Measurements from ENCODE around the gene GPR155. TPM values are rescaled to one million over a fixed set of nuclear protein-coding genes. Genes with fewer than 3 reads are reported as not detected.
"Not testable (repeated sequence)": the region's sequence is repeated elsewhere in the genome, so short reads cannot be mapped to it uniquely, and the experiment has no call there.

Gene GPR155
- total RNA-seq, 1 experiment from 2014 or later, result 2.1 TPM

GRCh38 chr2:174490051-174490450 is 3.2 kb upstream of the GPR155 start:
- Histone ChIP-seq H3K4me1 (ENCODE audit: control insufficient read depth, insufficient read depth, low read length) (no peaks in the 10 kb centered on the region), H3K27ac (ENCODE audit: low read length) (no peak overlapping the region), H3K4me3 (ENCODE audit: low read depth in 2 of 2, low read length in 2 of 2) (no peak overlapping the region), H3K36me3 (ENCODE audit: control insufficient read depth, insufficient read depth, low read length) (no peaks in the 10 kb centered on the region), H3K9me3 (ENCODE audit: control insufficient read depth, insufficient read depth, low read depth, low read length) (no peaks in the 10 kb centered on the region), H3K27me3 (ENCODE audit: control insufficient read depth, insufficient read depth, low read length) (no peaks in the 10 kb centered on the region)
- intact Hi-C loops (cut with micrococcal nuclease; ENCODE audit: unreplicated experiment), result no loop called here
- no TSS peak for BruUV-seq (replicated peaks)
- TF ChIP-seq TCF7L2 (IDR thresholded peaks at IDR 0.05; ENCODE audit: low read depth, low read length) (no peak), POLR2AphosphoS5 (IDR thresholded peaks at IDR 0.05; ENCODE audit: low read depth, low read length) (no peak), CTCF (IDR thresholded peaks at IDR 0.05) (no peak), REST (IDR thresholded peaks at IDR 0.05; ENCODE audit: insufficient read depth in 1 of 2, low read depth in 2 of 2, low read length in 1 of 2) (no peak), SIN3A (IDR thresholded peaks at IDR 0.05; ENCODE audit: borderline replicate concordance, insufficient read depth, low read depth, low read length) (no peak)
- in situ Hi-C loops (cut with HindIII; ENCODE audit: low pct_unique_long_range_greater_than_20kb, low sequenced_read_pairs), result no loop called here
- no peak for DNase-seq (ENCODE audit: low read depth, low spot score)
- ChIA-PET CTCF (no interaction called here), POLR2A (no interaction called here)
- no peak for ATAC-seq

- H3K9me3 ChIP-seq (ENCODE audit: control insufficient read depth, insufficient read depth, low read depth, low read length); H3K27me3 ChIP-seq (ENCODE audit: control insufficient read depth, insufficient read depth, low read length); CTCF ChIA-PET; H3K27ac ChIP-seq (ENCODE audit: low read length); H3K4me3 ChIP-seq (ENCODE audit: low read depth in 2 of 2, low read length in 2 of 2); intact Hi-C loops (cut with micrococcal nuclease; ENCODE audit: unreplicated experiment); DNase-seq (ENCODE audit: low read depth, low spot score); POLR2A ChIA-PET; H3K36me3 ChIP-seq (ENCODE audit: control insufficient read depth, insufficient read depth, low read length); ATAC-seq; BruUV-seq (replicated peaks); H3K4me1 ChIP-seq (ENCODE audit: control insufficient read depth, insufficient read depth, low read length): not testable (repeated sequence)
- in situ Hi-C loops (cut with HindIII; ENCODE audit: low pct_unique_long_range_greater_than_20kb, low sequenced_read_pairs), result loop anchor here (5.0 kb wide), 1 partner anchor 33 kb away; no protein-coding TSS in a partner anchor
Observed at GRCh38 chr2:174489520-174489919, 2.7 kb upstream of the GPR155 start.

- no peak for ATAC-seq
- no peaks in the 10 kb centered on the region for H3K4me1 ChIP-seq (ENCODE audit: control insufficient read depth, insufficient read depth, low read length)
- CTCF ChIA-PET, result no interaction called here
- no peaks in the 10 kb centered on the region for H3K36me3 ChIP-seq (ENCODE audit: control insufficient read depth, insufficient read depth, low read length)
- intact Hi-C loops (cut with micrococcal nuclease; ENCODE audit: unreplicated experiment) (no loop called here), in situ Hi-C loops (cut with HindIII; ENCODE audit: low pct_unique_long_range_greater_than_20kb, low sequenced_read_pairs) (loop anchor here (5.0 kb wide), 1 partner anchor 35 kb away; no protein-coding TSS in a partner anchor)
- no peaks in the 10 kb centered on the region for H3K27me3 ChIP-seq (ENCODE audit: control insufficient read depth, insufficient read depth, low read length)
- POLR2A ChIA-PET, result interaction anchor here (0.5 kb wide), 1 partner anchor 131 kb away, joined by 3 read pairs; no protein-coding TSS in a partner anchor
- H3K27ac ChIP-seq (ENCODE audit: low read length), result peak overlapping the region; percentile 91
- no peaks in the 10 kb centered on the region for H3K9me3 ChIP-seq (ENCODE audit: control insufficient read depth, insufficient read depth, low read depth, low read length)
- peak overlapping the region; percentile 70 to 90 for H3K4me3 ChIP-seq (ENCODE audit: low read depth in 2 of 2, low read length in 2 of 2)
- TSS peak; percentile 99 for BruUV-seq (replicated peaks)
- TF ChIP-seq REST (IDR thresholded peaks at IDR 0.05; ENCODE audit: insufficient read depth in 1 of 2, low read depth in 2 of 2, low read length in 1 of 2) (no peak), SIN3A (IDR thresholded peaks at IDR 0.05; ENCODE audit: borderline replicate concordance, insufficient read depth, low read depth, low read length) (no peak), POLR2AphosphoS5 (IDR thresholded peaks at IDR 0.05; ENCODE audit: low read depth, low read length) (no peak), TCF7L2 (IDR thresholded peaks at IDR 0.05; ENCODE audit: low read depth, low read length) (no peak), CTCF (IDR thresholded peaks at IDR 0.05) (no peak)
- no peak for DNase-seq (ENCODE audit: low read depth, low spot score)
Observed at GRCh38 chr2:174487820-174488162, 962 bp upstream of the GPR155 start.
